CD14-positive monocyte (primary cell): ENCODE measurements around the gene RPS14. TPM values are rescaled to one million over a fixed set of nuclear protein-coding genes. Genes with fewer than 3 reads are reported as not detected.

Source experiments
- DNase-seq, 3 donors: peaks; one replicate each; pipeline ENCODE4 v3.0.0-alpha.2; 2011 to 2022
- H2AFZ ChIP-seq: 2 replicates; pipeline ENCODE4 v1.6.0; 2012; ENCODE audit warnings: mild to moderate bottlenecking, low read depth, low read length, inconsistent platforms; ENCODE audit not compliant: insufficient read depth, poor library complexity, severe bottlenecking
- H3K27ac ChIP-seq, 2 donors: 1 replicate in 1 of 2; 2 replicates in 1 of 2; pipeline ENCODE4 v1.5.1; 2012 to 2013; ENCODE audit warnings: low read length in 2 of 2, control low read depth in 1 of 2, inconsistent platforms in 1 of 2, low read depth in 1 of 2, mild to moderate bottlenecking in 1 of 2
- H3K27me3 ChIP-seq, 2 donors: one replicate each; pipeline versions ENCODE4 v1.6.0 to v1.6.1; 2011 to 2013; ENCODE audit warnings: low read length in 2 of 2; ENCODE audit not compliant: control insufficient read depth in 2 of 2, insufficient read depth in 2 of 2
- H3K36me3 ChIP-seq, 2 donors: replicated peaks in 1 of 2; 1 replicate in 1 of 2; 2 replicates in 1 of 2; pipeline versions ENCODE4 v1.5.1 to v1.6.1; 2012 to 2013; ENCODE audit warnings: low read length in 2 of 2, control low read depth in 1 of 2, inconsistent platforms in 1 of 2, mild to moderate bottlenecking in 1 of 2; ENCODE audit not compliant: insufficient read depth in 2 of 2, control insufficient read depth in 1 of 2
- H3K4me1 ChIP-seq, 2 donors: 1 replicate in 1 of 2; 2 replicates in 1 of 2; pipeline versions ENCODE4 v1.5.1 to v1.6.1; 2012 to 2013; ENCODE audit warnings: low read length in 2 of 2, control low read depth in 1 of 2, inconsistent platforms in 1 of 2, mild to moderate bottlenecking in 1 of 2, moderate library complexity in 1 of 2; ENCODE audit not compliant: insufficient read depth in 2 of 2, control insufficient read depth in 1 of 2
- H3K4me2 ChIP-seq: replicated peaks from 2 replicates; pipeline ENCODE3; 2012; ENCODE audit warnings: low read length, moderate library complexity, mild to moderate bottlenecking; ENCODE audit not compliant: poor library complexity, severe bottlenecking; ENCODE audit errors: extremely low read depth
- H3K4me3 ChIP-seq, 3 experiments: fragments of 200-600 bp in 1 of 3; sonication (generic) in 1 of 3; replicated peaks in 1 of 3; 1 replicate in 2 of 3; 2 replicates in 1 of 3; pipeline ENCODE4 v1.5.1; 2011 to 2013; ENCODE audit warnings: low read length in 3 of 3, mild to moderate bottlenecking in 3 of 3, control low read depth in 2 of 3, low read depth in 2 of 3, inconsistent platforms in 1 of 3, moderate library complexity in 1 of 3
- H3K79me2 ChIP-seq: 2 replicates; pipeline ENCODE4 v1.6.0; 2012; ENCODE audit warnings: mild to moderate bottlenecking, control low read depth, inconsistent platforms, low read length, moderate library complexity; ENCODE audit not compliant: insufficient read depth
- H3K9ac ChIP-seq: 2 replicates; pipeline ENCODE4 v1.6.0; 2017; ENCODE audit warnings: low read length, mild to moderate bottlenecking; ENCODE audit not compliant: insufficient read depth, poor library complexity, severe bottlenecking
- H3K9me3 ChIP-seq, 2 donors: replicated peaks in 1 of 2; 1 replicate in 1 of 2; 2 replicates in 1 of 2; pipeline versions ENCODE4 v1.5.1 to v1.6.1; 2012 to 2013; ENCODE audit warnings: low read length in 2 of 2, control low read depth in 1 of 2; ENCODE audit not compliant: control insufficient read depth in 1 of 2, insufficient read depth in 1 of 2
- H4K20me1 ChIP-seq: 2 replicates; pipeline ENCODE4 v1.6.0; 2012; ENCODE audit warnings: mild to moderate bottlenecking, low read length, control low read depth, moderate library complexity; ENCODE audit not compliant: insufficient read depth
- H3K27ac Mint-ChIP-seq, 7 donors: one replicate each; pipeline ENCODE4 v1.8.0; 2020; ENCODE audit warnings: mild to moderate bottlenecking in 7 of 7, mixed read lengths in 7 of 7, moderate library complexity in 6 of 7, inconsistent platforms in 2 of 7
- H3K27me3 Mint-ChIP-seq, 3 donors: one replicate each; pipeline ENCODE4 v1.8.0; 2021 to 2022; ENCODE audit warnings: low read depth in 3 of 3, mild to moderate bottlenecking in 3 of 3, mixed read lengths in 3 of 3, moderate library complexity in 3 of 3, inconsistent platforms in 1 of 3
- H3K36me3 Mint-ChIP-seq, 2 donors: one replicate each; pipeline ENCODE4 v1.8.0; 2020; ENCODE audit warnings: mixed read lengths in 2 of 2, inconsistent platforms in 1 of 2, mild to moderate bottlenecking in 1 of 2
- H3K4me1 Mint-ChIP-seq: one replicate; pipeline ENCODE4 v1.8.0; 2020; ENCODE audit warnings: mild to moderate bottlenecking, mixed read lengths
- H3K4me3 Mint-ChIP-seq, 2 donors: one replicate each; pipeline ENCODE4 v1.8.0; 2020; ENCODE audit warnings: mild to moderate bottlenecking in 2 of 2, mixed read lengths in 2 of 2, moderate library complexity in 1 of 2
- H3K9me3 Mint-ChIP-seq, 7 donors: one replicate each; pipeline ENCODE4 v1.8.0; 2020 to 2022; ENCODE audit warnings: mixed read lengths in 7 of 7, mild to moderate bottlenecking in 6 of 7, moderate library complexity in 6 of 7, inconsistent platforms in 2 of 7
- WGBS: methylation state at CpG from one replicate; pipeline ENCODE4 v1.1.5; 2013; ENCODE audit warnings: missing lambda C conversion rate; ENCODE audit not compliant: insufficient coverage; 5-methylcytosine and 5-hydroxymethylcytosine counted together
- intact Hi-C, 2 donors: fragments of 100-400 bp; cut with micrococcal nuclease; formaldehyde crosslinking; loops; one replicate each; pipeline versions ENCODE4 v1.15.0 to v1.15.1; 2023
- polyA plus RNA-seq, 3 donors: library from polyadenylated mRNA; depleted of rRNA in 1 of 3; unstranded in 2 of 3; stranded (reverse) in 1 of 3; fragments of 300-500 nt in 2 of 3; fragments of >200 nt in 1 of 3; fragmentation: Illumina TruSeq in 2 of 3; gene quantifications; 1 replicate in 2 of 3; 2 replicates in 1 of 3; pipeline ENCODE4 v1.2.3, GENCODE V29; 2012 to 2021
- TF ChIP-seq, protein P1 (sequence below): fragments of 200-600 bp; IDR thresholded peaks from one replicate; pipeline ENCODE4 v1.8.0; 2022; ENCODE audit warnings: antibody characterized with exemption, mild to moderate bottlenecking

The RPS14 gene
- polyA plus RNA-seq, 3 donors, result 2,768 to 4,675 (median 3,499) TPM

DNA sequence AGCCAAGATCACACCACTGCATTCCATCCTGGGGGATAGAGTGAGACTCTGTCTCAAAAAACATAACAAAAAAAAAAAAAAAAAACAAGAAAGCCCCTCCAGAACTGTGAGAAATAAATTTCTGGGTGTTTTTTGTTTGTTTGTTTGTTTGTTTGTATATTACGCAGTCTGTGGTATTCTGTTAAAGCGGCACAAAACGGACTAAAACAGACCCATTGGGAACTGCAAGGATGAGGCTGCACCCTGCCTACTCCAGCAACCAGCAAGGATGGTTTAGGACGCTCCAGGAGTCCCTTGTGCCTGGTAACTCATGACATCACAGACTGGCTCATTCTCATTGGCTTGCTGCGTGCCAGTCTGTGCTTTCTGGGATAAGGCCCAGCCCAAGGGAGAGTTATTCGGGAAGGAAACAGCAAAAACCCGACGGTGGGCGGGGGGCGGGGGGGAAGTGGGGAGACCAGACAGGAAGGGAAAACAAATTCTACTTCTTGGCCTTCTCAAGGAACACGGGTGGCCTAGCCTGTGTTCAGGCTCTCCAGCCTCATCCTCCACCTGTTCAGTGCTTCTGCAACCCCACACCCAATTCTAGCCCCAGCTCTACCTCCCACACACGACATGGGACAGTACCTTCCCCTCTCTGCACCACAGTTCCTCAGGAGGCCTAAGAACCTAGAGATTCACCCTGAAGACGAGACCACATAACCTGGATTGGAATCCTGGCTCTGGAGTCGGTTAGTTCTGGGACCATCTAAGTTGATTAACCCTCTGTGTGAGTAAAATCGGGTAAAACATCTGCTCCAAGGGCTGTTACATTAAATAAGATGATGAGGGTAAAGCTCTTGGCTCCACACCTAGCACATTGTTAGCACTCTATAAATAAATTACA lies 39.7 kb downstream of the RPS14 start:
- peaks cover 0 to 6% (median 0%) of the 10 kb centered on the region in 7 donors for H3K9me3 Mint-ChIP-seq
- H3K27ac Mint-ChIP-seq, result peak overlapping the region; percentile 98 to 100 (median 99)
- Histone ChIP-seq H3K9me3 (no peaks in the 10 kb centered on the region), H3K4me3 (peak overlapping the region; percentile 98 to 100 (median 100)), H2AFZ (no peak overlapping the region), H3K9ac (peak overlapping the region; percentile 99), H4K20me1 (peaks cover 78% of the 10 kb centered on the region), H3K27ac (peak overlapping the region; percentile 98 to 99), H3K4me1 (peaks cover 44 to 63% of the 10 kb centered on the region in 2 donors), H3K4me2 (peak overlapping the region; percentile 82), H3K36me3 (peaks cover 50 to 64% of the 10 kb centered on the region in 2 donors), H3K79me2 (peaks cover 79% of the 10 kb centered on the region), H3K27me3 (no peaks in the 10 kb centered on the region)
- peaks cover 54 to 68% of the 10 kb centered on the region in 2 donors for H3K36me3 Mint-ChIP-seq
- WGBS, result 0% methylated on average over 10 of the region's 15 CpGs
- peaks cover 51% of the 10 kb centered on the region for H3K4me1 Mint-ChIP-seq
- DNase-seq, result peak; percentile 69 to 86 (median 85)
- TF ChIP-seq, protein P1, sequence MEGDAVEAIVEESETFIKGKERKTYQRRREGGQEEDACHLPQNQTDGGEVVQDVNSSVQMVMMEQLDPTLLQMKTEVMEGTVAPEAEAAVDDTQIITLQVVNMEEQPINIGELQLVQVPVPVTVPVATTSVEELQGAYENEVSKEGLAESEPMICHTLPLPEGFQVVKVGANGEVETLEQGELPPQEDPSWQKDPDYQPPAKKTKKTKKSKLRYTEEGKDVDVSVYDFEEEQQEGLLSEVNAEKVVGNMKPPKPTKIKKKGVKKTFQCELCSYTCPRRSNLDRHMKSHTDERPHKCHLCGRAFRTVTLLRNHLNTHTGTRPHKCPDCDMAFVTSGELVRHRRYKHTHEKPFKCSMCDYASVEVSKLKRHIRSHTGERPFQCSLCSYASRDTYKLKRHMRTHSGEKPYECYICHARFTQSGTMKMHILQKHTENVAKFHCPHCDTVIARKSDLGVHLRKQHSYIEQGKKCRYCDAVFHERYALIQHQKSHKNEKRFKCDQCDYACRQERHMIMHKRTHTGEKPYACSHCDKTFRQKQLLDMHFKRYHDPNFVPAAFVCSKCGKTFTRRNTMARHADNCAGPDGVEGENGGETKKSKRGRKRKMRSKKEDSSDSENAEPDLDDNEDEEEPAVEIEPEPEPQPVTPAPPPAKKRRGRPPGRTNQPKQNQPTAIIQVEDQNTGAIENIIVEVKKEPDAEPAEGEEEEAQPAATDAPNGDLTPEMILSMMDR, result no peak
- intact Hi-C loops, result loop anchor here (5.0 kb wide), 2 partner anchors 37 to 67 kb away; partner anchors contain the start of gene RPS14 (in 2 of the 2)
- H3K4me3 Mint-ChIP-seq, result peak overlapping the region; percentile 97 to 99
- peaks cover 0 to 12% (median 0%) of the 10 kb centered on the region in 3 donors for H3K27me3 Mint-ChIP-seq

DNA sequence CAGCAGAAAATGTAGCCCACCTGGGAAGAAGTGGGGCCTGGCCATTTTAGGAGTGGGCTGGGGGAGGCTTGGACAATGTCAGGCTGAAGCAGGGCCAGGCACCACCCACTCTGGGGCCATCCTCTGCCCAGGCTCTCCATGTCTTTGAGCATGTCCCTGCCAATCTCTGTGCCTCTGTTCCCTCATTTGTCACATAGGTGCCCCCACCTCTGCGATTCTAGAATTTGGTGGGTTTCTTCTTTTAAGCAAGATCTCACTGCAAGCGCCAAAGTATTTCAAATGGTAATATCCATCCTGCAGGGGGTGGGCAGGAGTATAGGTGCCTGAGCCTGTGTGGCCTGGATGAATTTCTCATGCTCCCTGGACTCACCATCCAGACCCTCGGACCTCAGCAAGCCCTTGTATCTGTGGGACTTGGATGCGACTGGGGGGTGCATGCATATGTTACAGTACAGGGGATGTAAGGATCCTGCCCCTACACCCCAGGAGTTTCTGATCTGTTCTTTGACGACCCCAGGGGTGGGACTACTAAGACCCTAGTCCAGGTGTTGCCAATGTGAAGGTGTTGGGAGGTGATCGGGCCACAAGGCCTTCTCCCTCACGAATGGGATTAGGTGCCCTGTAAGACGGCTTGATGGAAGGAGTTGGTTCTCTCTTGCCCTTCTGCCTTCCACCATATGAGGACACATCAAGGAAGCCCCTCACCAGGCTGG lies 41.2 kb downstream of the RPS14 start:
- H3K4me1 ChIP-seq, result peaks cover 37 to 54% of the 10 kb centered on the region in 2 donors
- H3K79me2 ChIP-seq, result peaks cover 86% of the 10 kb centered on the region
- peak overlapping the region; percentile 62 for H3K4me2 ChIP-seq
- H2AFZ ChIP-seq, result no peak overlapping the region
- Mint-ChIP-seq H3K4me3 (peak overlapping the region; percentile 97 to 99), H3K27ac (peak overlapping the region; percentile 87 to 100 (median 99)), H3K36me3 (peaks cover 63 to 83% of the 10 kb centered on the region in 2 donors), H3K9me3 (peaks cover 0 to 6% (median 0%) of the 10 kb centered on the region in 7 donors), H3K27me3 (peaks cover 0 to 12% (median 0%) of the 10 kb centered on the region in 3 donors), H3K4me1 (peaks cover 45% of the 10 kb centered on the region)
- no CpG with 5 or more reads among the region's 8 CpGs for WGBS
- H3K9ac ChIP-seq, result peak overlapping the region; percentile 2
- no peaks in the 10 kb centered on the region for H3K27me3 ChIP-seq
- peaks cover 92% of the 10 kb centered on the region for H4K20me1 ChIP-seq
- no peaks in the 10 kb centered on the region for H3K9me3 ChIP-seq
- peaks cover 63 to 79% of the 10 kb centered on the region in 2 donors for H3K36me3 ChIP-seq
- peak overlapping the region; percentile 60 to 99 for H3K27ac ChIP-seq
- DNase-seq, result peak in 2 of 3 donors; percentile 13 to 27
- TF ChIP-seq, protein P1, result no peak
- intact Hi-C loops, result no loop called here
- H3K4me3 ChIP-seq, result peak overlapping the region in 2 of 3 experiments; percentile 0 to 100
